ENCODE data around the gene TBL1X. TPM values are rescaled to one million over a fixed set of nuclear protein-coding genes. Genes with fewer than 3 reads are reported as not detected.

TBL1X gene
- polyA plus RNA-seq, 4 donors = 25.1 to 28.0 (median 27.7) TPM

GRCh38 chrX:9687899-9688298 lies 223.0 kb downstream of the TBL1X start:
- no peak for DNase-seq (ENCODE audit: low read depth in 4 of 4, low spot score in 2 of 4)

DNA sequence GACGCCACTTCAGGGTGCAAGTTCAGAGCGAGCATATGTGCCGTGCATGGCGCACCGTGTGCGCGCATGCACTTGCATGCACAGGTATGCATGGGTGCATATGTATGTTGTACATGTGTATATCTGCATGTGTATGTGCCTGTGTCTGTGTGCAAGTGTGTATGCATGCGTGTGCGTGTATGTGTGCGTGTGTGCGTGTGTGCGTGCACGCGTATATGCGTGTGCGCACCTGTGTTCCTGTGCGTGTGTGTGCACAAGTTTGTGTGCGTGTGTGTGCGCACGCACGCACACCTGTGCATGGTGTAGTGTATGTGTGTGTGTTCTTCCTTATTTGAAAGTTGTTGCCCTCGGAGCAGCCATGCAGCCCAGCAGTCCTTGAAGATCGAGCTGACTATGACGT lies 224.0 kb downstream of the TBL1X start:
- no peak for DNase-seq (ENCODE audit: low read depth in 4 of 4, low spot score in 2 of 4)

DNA sequence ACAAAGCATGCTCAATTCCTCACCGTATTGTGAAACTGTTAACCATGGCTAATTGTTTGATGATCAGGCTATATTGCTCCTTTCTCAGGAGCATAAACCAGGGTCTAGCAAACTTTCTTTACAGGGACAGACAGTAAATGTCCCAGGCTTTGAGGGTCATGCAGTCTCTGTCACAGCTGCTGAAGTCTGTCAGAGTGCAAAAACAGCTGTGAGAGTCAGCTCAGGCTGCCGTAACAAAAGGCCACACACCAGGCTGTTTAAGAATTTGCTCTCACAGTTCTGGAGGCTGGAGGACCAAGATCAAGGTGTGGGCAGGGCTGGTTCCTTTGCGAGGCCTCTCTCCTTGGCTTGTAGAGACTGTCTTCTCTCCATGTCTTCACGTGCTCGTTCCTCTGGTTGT lies 225.2 kb downstream of the TBL1X start:
- no peak for DNase-seq (ENCODE audit: low read depth in 4 of 4, low spot score in 2 of 4)

- no peak for DNase-seq (ENCODE audit: low read depth in 4 of 4, low spot score in 2 of 4)
Observed at GRCh38 chrX:9693307-9694001, 228.6 kb downstream of the TBL1X start.

DNA sequence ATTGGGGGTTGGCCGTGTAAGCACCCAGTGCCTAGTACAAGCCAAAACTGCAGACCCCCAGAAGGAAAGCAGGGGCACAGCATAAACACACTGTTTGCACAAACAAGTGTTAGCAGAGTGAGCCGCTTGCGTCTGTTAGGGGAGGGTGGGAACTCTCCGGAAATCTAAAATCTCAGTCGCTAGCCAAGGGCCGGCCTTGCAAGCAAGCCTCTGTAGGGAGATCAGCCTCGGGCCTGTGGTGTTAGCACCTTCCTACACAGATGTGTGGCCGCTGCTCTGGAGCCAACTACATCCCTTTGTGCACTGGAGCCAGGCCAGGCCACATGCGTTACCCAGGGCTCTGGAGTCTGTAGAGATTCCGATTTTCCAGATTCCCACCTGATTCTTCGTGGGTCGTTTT lies 233.7 kb downstream of the TBL1X start:
- no peak for DNase-seq (ENCODE audit: low read depth in 4 of 4, low spot score in 2 of 4)

- DNase-seq (ENCODE audit: low read depth in 4 of 4, low spot score in 2 of 4) = no peak
Observed at GRCh38 chrX:9700555-9700954, 235.7 kb downstream of the TBL1X start.

DNA sequence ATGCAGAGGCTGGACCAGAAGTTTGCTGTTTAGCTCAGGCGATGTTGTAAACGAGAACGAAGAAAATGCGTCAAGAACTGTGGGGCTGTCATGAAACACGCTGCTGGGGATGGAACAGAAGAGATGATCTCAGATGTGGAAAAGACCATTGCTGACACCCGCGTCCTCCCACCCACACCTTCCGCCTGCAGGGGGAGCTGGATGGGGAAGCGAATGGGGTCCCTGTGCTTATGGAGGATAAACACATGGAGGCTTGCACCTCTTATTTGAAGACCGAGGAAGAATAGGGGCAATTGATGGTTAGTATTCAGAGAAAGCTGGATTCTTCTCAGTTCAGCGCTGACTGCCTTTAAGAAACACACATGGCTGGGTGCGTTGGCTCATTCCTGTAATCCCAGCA lies 236.9 kb downstream of the TBL1X start:
- DNase-seq (ENCODE audit: low read depth in 4 of 4, low spot score in 2 of 4) = no peak

DNA sequence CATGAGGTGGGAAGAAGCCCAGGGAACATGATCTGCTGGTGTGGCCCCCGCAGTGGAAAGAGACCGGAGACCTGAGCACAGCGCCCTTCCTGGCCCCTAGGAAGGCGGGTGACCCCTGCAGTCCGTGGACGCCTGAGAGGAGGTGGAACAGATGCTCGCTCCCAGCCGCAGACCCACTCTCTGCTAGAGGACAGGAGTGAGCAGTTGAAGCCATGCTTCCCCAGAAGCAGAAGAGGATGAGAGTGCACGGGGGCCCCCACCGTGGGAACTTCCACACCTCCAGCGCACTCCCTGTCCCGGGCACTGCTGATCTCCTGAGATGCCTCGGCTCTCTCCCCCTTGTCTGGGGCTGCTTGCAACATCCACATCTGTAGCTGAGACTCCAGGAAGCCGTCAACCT lies 238.5 kb downstream of the TBL1X start:
- DNase-seq (ENCODE audit: low read depth in 4 of 4, low spot score in 2 of 4) = no peak

GRCh38 chrX:9704876-9705465 lies 240.1 kb downstream of the TBL1X start:
- DNase-seq (ENCODE audit: low read depth in 4 of 4, low spot score in 2 of 4) = no peak

DNA sequence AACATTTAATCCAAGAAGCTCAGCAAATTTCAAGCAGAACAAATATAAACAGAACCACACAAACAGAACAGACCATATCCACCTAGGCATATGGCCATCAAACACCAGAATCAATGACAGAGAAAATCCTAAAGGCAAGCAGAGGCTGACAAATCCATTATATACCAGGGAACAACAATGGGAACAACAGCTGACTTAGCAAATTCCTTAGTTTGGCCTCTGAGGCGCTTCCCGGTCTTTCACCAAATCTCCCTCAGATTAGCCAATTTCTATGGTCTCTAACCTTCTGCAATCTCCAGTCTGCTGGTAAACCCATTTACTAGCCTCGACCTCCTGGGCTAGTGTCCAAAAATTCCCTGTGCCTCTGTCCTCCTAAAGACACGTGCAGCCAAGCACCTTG lies 241.6 kb downstream of the TBL1X start:
- no peak for DNase-seq (ENCODE audit: low read depth in 4 of 4, low spot score in 2 of 4)

GRCh38 chrX:9707306-9708033 lies 242.6 kb downstream of the TBL1X start:
- DNase-seq (ENCODE audit: low read depth in 4 of 4, low spot score in 2 of 4) = no peak

GRCh38 chrX:9708086-9708485 lies 243.2 kb downstream of the TBL1X start:
- DNase-seq (ENCODE audit: low read depth in 4 of 4, low spot score in 2 of 4) = no peak

GRCh38 chrX:9708923-9709553 lies 244.2 kb downstream of the TBL1X start:
- peak in 3 of 4 donors; percentile 37 to 59 (median 40) for DNase-seq (ENCODE audit: low read depth in 4 of 4, low spot score in 2 of 4)

DNA sequence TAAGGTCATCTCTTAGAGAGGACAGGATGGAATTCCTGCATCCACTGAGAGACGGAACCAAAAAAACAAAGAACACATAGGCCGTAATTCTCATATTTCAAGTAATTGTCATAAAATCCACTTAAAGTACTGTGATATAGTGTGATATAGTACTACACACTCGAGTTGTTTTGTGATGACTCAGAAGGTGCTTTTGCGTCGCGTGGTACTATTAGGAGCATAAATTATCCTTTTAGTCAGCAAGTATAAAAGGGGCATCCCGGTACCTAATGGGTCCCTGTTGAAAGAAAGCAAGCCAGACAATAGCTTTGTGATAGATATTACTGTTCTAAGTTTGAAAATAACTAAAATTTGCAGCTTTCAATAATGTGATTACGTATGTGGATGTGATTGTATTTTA lies 245.5 kb downstream of the TBL1X start:
- DNase-seq (ENCODE audit: low read depth in 4 of 4, low spot score in 2 of 4) = no peak

DNA sequence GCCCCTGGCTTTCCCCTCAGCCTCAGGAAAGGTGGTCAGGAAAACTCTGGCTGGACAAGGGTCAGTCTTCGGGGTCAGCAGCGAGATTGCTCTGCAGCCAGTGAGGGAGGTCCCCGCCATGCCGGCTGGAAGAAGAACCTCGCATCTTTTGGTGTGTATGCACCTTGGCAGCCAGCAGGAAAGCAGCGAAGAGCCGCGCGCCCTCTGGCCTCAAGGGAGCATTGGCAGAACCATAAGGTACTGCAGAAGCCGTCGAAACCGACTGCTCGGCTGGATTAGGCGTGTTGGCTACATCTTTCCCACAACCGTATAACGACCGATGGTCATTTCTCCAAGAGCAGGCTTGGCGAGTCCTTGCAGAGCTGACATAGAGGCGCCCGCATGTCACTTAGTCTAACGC lies 252.5 kb downstream of the TBL1X start:
- DNase-seq (ENCODE audit: low read depth in 4 of 4, low spot score in 2 of 4) = no peak

DNA sequence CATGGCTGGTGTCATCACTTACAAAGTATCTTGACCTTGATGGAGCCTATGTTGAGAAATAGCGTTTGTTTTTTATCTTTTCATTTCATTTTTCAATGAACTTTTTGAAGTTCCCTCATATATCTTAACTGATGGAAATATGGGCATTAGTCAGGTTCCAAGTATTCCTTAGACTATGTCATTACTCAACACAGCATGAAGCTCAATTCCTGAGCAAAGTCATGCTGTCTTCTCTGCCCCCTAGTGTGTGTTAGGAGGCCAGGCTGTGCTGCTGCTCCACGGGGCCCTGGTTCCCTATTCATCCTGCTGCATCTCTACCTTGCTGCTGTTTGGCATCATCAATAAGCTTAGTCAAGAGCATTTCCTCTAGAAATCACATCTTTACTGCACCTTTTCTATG lies 259.9 kb downstream of the TBL1X start:
- no peak for DNase-seq (ENCODE audit: low read depth in 4 of 4, low spot score in 2 of 4)

GRCh38 chrX:9728261-9728660 lies 263.4 kb downstream of the TBL1X start:
- no peak for DNase-seq (ENCODE audit: low read depth in 4 of 4, low spot score in 2 of 4)

DNA sequence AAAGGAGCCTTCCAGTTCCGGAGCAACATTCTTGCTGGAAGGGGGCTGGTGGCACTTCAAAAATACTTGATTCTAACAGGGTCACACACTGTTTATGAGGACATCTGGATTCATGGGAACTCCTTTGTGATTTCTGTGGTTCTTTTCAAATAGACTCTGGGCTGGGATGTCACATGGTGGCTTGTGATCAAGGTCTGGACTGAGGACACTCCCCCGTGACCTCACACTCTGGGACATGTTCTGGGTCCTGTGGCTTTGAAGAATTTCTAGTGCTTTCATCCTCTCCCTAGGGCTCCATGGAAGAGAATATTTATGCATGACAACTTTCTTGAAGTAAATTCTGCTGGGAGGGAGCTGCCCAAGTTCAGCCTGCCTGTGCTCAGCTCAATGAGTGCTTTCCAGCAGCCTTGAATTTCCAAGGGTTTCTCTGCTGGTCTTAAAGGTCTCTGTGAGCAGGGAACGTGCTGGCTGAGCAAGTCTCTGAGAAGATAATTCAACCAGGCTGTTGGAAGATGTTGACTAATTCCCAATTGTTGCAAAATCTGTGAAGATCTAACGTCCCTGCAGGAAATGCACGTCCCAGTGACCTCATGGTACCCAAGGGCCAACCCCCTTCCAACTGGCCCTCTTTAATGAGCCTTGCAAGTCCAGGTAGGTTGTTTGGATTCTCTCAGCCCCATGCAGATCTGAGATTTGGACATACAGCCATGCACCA lies 264.5 kb downstream of the TBL1X start:
- no peak for DNase-seq (ENCODE audit: low read depth in 4 of 4, low spot score in 2 of 4)

- DNase-seq (ENCODE audit: low read depth in 4 of 4, low spot score in 2 of 4) = no peak
Observed at GRCh38 chrX:9730078-9730477, 265.2 kb downstream of the TBL1X start.

DNA sequence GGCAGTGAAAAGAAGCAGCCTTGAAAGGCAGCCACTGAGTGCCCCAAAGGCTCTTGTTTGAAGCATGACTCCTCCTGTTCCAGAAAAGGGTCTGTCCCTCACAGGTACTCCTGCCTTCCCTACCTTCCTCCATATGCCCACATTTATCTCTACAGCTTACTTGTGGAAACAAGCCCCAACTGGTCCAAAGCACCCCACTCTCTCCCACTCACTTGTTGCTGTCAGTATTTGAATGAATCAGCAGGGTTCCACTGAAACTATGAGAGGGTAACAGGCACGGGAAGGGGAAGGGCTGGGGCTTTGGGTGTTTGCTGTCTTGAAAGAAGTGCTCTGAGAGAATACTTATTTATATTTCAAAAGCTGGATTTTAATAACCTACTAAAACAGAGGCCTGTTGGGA lies 265.9 kb downstream of the TBL1X start:
- no peak for DNase-seq (ENCODE audit: low read depth in 4 of 4, low spot score in 2 of 4)

DNA sequence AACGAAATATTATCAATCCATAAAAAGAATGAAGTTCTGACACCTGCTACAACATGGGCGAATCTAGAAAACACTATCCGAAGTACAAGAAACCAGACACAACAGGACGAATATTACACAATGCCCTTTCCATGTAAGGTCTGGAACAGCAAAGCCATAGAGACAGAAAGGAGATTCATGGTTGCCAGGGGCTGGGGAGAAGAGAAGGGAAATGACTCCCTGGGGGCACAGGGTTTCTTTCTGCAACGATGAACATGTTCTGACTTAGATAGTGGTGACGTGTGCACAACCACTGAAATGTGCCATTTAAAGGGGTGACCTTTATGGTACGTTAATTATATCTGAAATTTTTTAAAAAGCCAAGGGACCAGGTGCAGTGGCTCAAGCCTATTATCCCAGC lies 272.5 kb downstream of the TBL1X start:
- no peak for DNase-seq (ENCODE audit: low read depth in 4 of 4, low spot score in 2 of 4)

Measured in left renal cortex interstitium (tissue), 4 donors.